DND-41 (cell line): ENCODE measurements around the gene UGT3A1.

Source experiments
- EZH2 ChIP-seq: IDR thresholded peaks from 3 replicates; pipeline ENCODE4 v1.6.1; 2012; ENCODE audit warnings: borderline replicate concordance, low read depth, mild to moderate bottlenecking, moderate library complexity, low read length, inconsistent platforms; ENCODE audit not compliant: severe bottlenecking
- TF ChIP-seq, protein P1 (sequence below): IDR thresholded peaks from 2 replicates; pipeline ENCODE4 v1.5.1; 2012; ENCODE audit warnings: borderline replicate concordance, low read length, moderate library complexity, mild to moderate bottlenecking; ENCODE audit not compliant: poor library complexity, severe bottlenecking; ENCODE audit errors: extremely low read depth

GRCh38 chr5:35908228-35908627, 83.0 kb downstream of the UGT3A1 start:
- TF ChIP-seq, protein P1, sequence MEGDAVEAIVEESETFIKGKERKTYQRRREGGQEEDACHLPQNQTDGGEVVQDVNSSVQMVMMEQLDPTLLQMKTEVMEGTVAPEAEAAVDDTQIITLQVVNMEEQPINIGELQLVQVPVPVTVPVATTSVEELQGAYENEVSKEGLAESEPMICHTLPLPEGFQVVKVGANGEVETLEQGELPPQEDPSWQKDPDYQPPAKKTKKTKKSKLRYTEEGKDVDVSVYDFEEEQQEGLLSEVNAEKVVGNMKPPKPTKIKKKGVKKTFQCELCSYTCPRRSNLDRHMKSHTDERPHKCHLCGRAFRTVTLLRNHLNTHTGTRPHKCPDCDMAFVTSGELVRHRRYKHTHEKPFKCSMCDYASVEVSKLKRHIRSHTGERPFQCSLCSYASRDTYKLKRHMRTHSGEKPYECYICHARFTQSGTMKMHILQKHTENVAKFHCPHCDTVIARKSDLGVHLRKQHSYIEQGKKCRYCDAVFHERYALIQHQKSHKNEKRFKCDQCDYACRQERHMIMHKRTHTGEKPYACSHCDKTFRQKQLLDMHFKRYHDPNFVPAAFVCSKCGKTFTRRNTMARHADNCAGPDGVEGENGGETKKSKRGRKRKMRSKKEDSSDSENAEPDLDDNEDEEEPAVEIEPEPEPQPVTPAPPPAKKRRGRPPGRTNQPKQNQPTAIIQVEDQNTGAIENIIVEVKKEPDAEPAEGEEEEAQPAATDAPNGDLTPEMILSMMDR, result no peak
- TF ChIP-seq EZH2, result no peak
